OCI-LY1 (cell line): ENCODE results near the gene CPNE8.

ENCODE experiments used
- H2AFZ ChIP-seq: fragments of 200-600 bp; sonication (generic), shearing (Covaris generic); 2 replicates; pipeline ENCODE4 v1.6.0; 2014; ENCODE audit warnings: antibody characterized with exemption, mild to moderate bottlenecking, low read length
- H3F3A ChIP-seq: fragments of 200-600 bp; sonication (generic), shearing (Covaris generic); 2 replicates; pipeline ENCODE4 v1.6.0; 2014; ENCODE audit warnings: mild to moderate bottlenecking, antibody characterized with exemption, low read length, moderate library complexity; ENCODE audit not compliant: insufficient read depth
- H3K27ac ChIP-seq: fragments of 200-600 bp; sonication (generic); 2 replicates; pipeline ENCODE4 v1.5.1; 2014; ENCODE audit warnings: low read length, mixed run types, mild to moderate bottlenecking, low read depth; ENCODE audit not compliant: poor library complexity, severe bottlenecking
- H3K27me3 ChIP-seq: fragments of 200-600 bp; sonication (generic); 2 replicates; pipeline ENCODE4 v1.6.0; 2014; ENCODE audit warnings: antibody characterized with exemption, mild to moderate bottlenecking, low read length, moderate library complexity; ENCODE audit not compliant: insufficient read depth
- H3K36me3 ChIP-seq: fragments of 200-600 bp; sonication (generic); 2 replicates; pipeline ENCODE4 v1.6.1; 2014; ENCODE audit warnings: mild to moderate bottlenecking, antibody characterized with exemption, low read length, moderate library complexity, mixed read lengths; ENCODE audit not compliant: insufficient read depth
- H3K4me1 ChIP-seq: fragments of 200-600 bp; sonication (generic); 2 replicates; pipeline ENCODE4 v1.5.1; 2014; ENCODE audit warnings: mild to moderate bottlenecking, low read length, moderate library complexity; ENCODE audit not compliant: insufficient read depth, severe bottlenecking
- H3K4me2 ChIP-seq: fragments of 200-600 bp; sonication (generic), shearing (Covaris generic); 2 replicates; pipeline ENCODE4 v1.6.1; 2014; ENCODE audit warnings: low read length
- H3K4me3 ChIP-seq: fragments of 200-600 bp; sonication (generic); 2 replicates; pipeline ENCODE4 v1.5.1; 2014; ENCODE audit warnings: low read length, low read depth, mild to moderate bottlenecking, mixed read lengths; ENCODE audit not compliant: poor library complexity, severe bottlenecking
- H3K79me2 ChIP-seq: fragments of 200-600 bp; shearing (Covaris generic); 2 replicates; pipeline ENCODE4 v1.6.1; 2016; ENCODE audit warnings: mixed run types, low read length, mixed read lengths; ENCODE audit not compliant: insufficient read depth
- H3K9ac ChIP-seq: fragments of 200-600 bp; sonication (generic), shearing (Covaris generic); 2 replicates; pipeline ENCODE4 v1.6.1; 2014; ENCODE audit warnings: mild to moderate bottlenecking, low read length, mixed read lengths
- H3K9me2 ChIP-seq: fragments of 200-600 bp; sonication (generic), shearing (Covaris generic); 2 replicates; pipeline ENCODE4 v1.6.1; 2014; ENCODE audit warnings: low read depth, mild to moderate bottlenecking, low read length, mixed read lengths
- H3K9me3 ChIP-seq: fragments of 200-600 bp; shearing (Covaris generic); 2 replicates; pipeline ENCODE4 v1.6.1; 2014; ENCODE audit warnings: low read length, mixed read lengths
- H4K20me1 ChIP-seq: fragments of 200-600 bp; sonication (generic), shearing (Covaris generic); 2 replicates; pipeline ENCODE4 v1.6.0; 2016; ENCODE audit warnings: mild to moderate bottlenecking, low read length; ENCODE audit not compliant: insufficient read depth
- EZH2 ChIP-seq: fragments of 200-600 bp; sonication (generic), shearing (Covaris generic); IDR thresholded peaks from 2 replicates; pipeline ENCODE4 v1.8.0; 2017; ENCODE audit warnings: borderline replicate concordance, mixed run types, mild to moderate bottlenecking, antibody characterized with exemption, low read length, moderate library complexity, mixed read lengths
- TF ChIP-seq, protein P1 (sequence below): fragments of 200-600 bp; sonication (generic), shearing (Covaris generic); IDR thresholded peaks from 2 replicates; pipeline ENCODE4 v1.5.1; 2017; ENCODE audit warnings: mild to moderate bottlenecking, antibody characterized with exemption, low read length, moderate library complexity, mixed read lengths

Gene CPNE8

DNA sequence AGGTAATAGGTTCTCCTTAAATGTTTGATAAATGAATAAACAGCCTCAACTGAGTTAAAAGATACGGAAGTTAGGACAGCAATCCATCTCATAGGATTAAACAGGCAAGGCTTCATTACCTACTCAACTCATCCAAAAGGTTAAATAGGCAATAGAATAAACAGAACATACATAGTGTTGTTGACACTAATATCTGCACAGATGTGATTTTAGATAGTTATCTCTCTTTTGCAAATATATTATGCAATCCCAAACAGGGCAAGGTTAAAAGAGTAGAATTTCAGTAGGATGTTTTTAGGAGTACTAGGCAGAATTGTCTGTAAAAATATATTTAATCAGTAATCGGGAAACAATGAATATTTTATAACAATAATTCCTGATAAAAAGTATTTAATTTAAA lies 276.3 kb downstream of the CPNE8 start:
- TF ChIP-seq, protein P1, sequence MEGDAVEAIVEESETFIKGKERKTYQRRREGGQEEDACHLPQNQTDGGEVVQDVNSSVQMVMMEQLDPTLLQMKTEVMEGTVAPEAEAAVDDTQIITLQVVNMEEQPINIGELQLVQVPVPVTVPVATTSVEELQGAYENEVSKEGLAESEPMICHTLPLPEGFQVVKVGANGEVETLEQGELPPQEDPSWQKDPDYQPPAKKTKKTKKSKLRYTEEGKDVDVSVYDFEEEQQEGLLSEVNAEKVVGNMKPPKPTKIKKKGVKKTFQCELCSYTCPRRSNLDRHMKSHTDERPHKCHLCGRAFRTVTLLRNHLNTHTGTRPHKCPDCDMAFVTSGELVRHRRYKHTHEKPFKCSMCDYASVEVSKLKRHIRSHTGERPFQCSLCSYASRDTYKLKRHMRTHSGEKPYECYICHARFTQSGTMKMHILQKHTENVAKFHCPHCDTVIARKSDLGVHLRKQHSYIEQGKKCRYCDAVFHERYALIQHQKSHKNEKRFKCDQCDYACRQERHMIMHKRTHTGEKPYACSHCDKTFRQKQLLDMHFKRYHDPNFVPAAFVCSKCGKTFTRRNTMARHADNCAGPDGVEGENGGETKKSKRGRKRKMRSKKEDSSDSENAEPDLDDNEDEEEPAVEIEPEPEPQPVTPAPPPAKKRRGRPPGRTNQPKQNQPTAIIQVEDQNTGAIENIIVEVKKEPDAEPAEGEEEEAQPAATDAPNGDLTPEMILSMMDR, result no peak
- TF ChIP-seq EZH2, result no peak
- Histone ChIP-seq H3K4me1 (no peaks in the 10 kb centered on the region), H3K27ac (no peak overlapping the region), H3K9ac (no peak overlapping the region), H3F3A (no peaks in the 10 kb centered on the region), H3K4me2 (no peak overlapping the region), H3K36me3 (no peaks in the 10 kb centered on the region), H3K9me3 (no peaks in the 10 kb centered on the region), H4K20me1 (no peaks in the 10 kb centered on the region), H3K27me3 (no peaks in the 10 kb centered on the region), H3K79me2 (no peaks in the 10 kb centered on the region), H3K4me3 (no peak overlapping the region), H3K9me2 (no peaks in the 10 kb centered on the region), H2AFZ (no peak overlapping the region)

DNA sequence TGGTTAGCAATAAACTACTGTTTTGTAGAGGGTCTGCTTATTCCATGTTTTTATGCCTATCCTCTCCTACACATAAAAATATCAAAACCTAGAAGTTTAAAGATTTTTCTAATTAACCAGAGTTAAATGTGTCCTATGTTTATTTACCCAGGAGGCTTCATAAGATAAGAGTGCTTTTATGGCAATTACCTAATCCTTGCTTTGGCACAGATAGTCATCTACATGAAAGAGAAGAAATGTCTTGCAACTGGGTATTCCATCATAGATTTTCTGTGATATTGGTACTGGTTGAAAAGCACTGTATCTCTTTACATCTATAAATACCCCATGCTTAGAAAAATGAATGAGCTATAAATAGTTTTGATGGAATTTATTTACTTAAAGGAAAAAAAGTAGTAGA lies 277.1 kb downstream of the CPNE8 start:
- no peak overlapping the region for H3K9ac ChIP-seq
- H3K4me2 ChIP-seq, result no peak overlapping the region
- no peaks in the 10 kb centered on the region for H3K4me1 ChIP-seq
- H3F3A ChIP-seq, result no peaks in the 10 kb centered on the region
- H3K27ac ChIP-seq, result no peak overlapping the region
- TF ChIP-seq, protein P1, result no peak
- no peak for TF ChIP-seq EZH2
- no peaks in the 10 kb centered on the region for H3K27me3 ChIP-seq
- H3K4me3 ChIP-seq, result no peak overlapping the region
- H3K79me2 ChIP-seq, result no peaks in the 10 kb centered on the region
- no peaks in the 10 kb centered on the region for H3K9me3 ChIP-seq
- no peaks in the 10 kb centered on the region for H3K36me3 ChIP-seq
- H2AFZ ChIP-seq, result no peak overlapping the region
- H3K9me2 ChIP-seq, result no peaks in the 10 kb centered on the region
- H4K20me1 ChIP-seq, result no peaks in the 10 kb centered on the region

DNA sequence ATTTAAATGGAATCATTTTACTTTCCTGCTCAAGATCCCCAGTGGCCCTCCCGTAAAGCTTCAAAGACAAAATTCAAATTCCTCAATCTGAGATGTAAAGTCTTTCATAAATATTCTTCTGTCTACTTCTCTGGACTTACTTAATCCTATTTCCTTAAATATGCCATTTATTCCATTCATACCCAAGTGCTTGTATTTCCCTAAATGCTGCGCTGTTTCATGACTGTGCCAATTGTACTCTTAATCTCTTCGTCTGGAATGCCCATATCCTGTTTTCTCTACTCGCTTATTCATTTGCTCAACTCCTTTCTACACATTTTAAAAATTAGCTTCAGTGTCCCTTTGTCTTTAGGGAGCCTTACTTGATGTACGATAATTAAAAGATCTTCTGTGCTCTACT lies 280.1 kb downstream of the CPNE8 start:
- no peaks in the 10 kb centered on the region for H3K36me3 ChIP-seq
- H3K27ac ChIP-seq, result no peak overlapping the region
- no peak for TF ChIP-seq EZH2
- TF ChIP-seq, protein P1, result no peak
- no peak overlapping the region for H2AFZ ChIP-seq
- H3K9me2 ChIP-seq, result no peaks in the 10 kb centered on the region
- H3K4me2 ChIP-seq, result no peak overlapping the region
- H3K9me3 ChIP-seq, result no peaks in the 10 kb centered on the region
- no peaks in the 10 kb centered on the region for H3F3A ChIP-seq
- no peaks in the 10 kb centered on the region for H3K27me3 ChIP-seq
- no peak overlapping the region for H3K9ac ChIP-seq
- no peak overlapping the region for H3K4me3 ChIP-seq
- H4K20me1 ChIP-seq, result no peaks in the 10 kb centered on the region
- H3K79me2 ChIP-seq, result no peaks in the 10 kb centered on the region
- no peaks in the 10 kb centered on the region for H3K4me1 ChIP-seq
